Epithelial cell of esophagus (primary cell): ENCODE measurements around the gene BNC2.
A peak's percentile ranks its signal among the peaks of the same experiment; 100 is the strongest.
"Not testable (repeated sequence)": the region's sequence is repeated elsewhere in the genome, so short reads cannot be mapped to it uniquely, and the experiment has no call there.

Source experiments
- DNase-seq: peaks from one replicate; pipeline ENCODE4 v3.0.0; 2010; ENCODE audit warnings: low read depth
- H3K4me3 ChIP-seq: 2 replicates; pipeline ENCODE4 v1.5.1; 2011; ENCODE audit warnings: mild to moderate bottlenecking, low read length, control low read depth
- CTCF ChIP-seq: IDR thresholded peaks from 2 replicates; pipeline ENCODE4 v1.5.1; 2011; ENCODE audit warnings: low read depth, mild to moderate bottlenecking, low read length, control low read depth, inconsistent platforms; ENCODE audit not compliant: insufficient read depth; ENCODE audit errors: missing control alignments

The BNC2 gene

GRCh38 chr9:16540743-16541613 is 329.5 kb downstream of the BNC2 start:
- H3K4me3 ChIP-seq, result no peak overlapping the region
- DNase-seq, result no peak
- TF ChIP-seq CTCF, result no peak

GRCh38 chr9:16539626-16540025 is 330.8 kb downstream of the BNC2 start:
- DNase-seq, H3K4me3 ChIP-seq: not testable (repeated sequence)

- H3K4me3 ChIP-seq, result no peak overlapping the region
- DNase-seq, result peak; percentile 26
- no peak for TF ChIP-seq CTCF
These were observed 334.9 kb downstream of the BNC2 start for GRCh38 chr9:16535555-16535954.

- no peak overlapping the region for H3K4me3 ChIP-seq
- no peak for TF ChIP-seq CTCF
- DNase-seq, result peak; percentile 92
These were observed 337.6 kb downstream of the BNC2 start for GRCh38 chr9:16532681-16533450.

- no peak for DNase-seq
- no peak for TF ChIP-seq CTCF
- no peak overlapping the region for H3K4me3 ChIP-seq
These were observed 338.2 kb downstream of the BNC2 start for GRCh38 chr9:16532272-16532671.

- no peak for TF ChIP-seq CTCF
- no peak overlapping the region for H3K4me3 ChIP-seq
- DNase-seq, result peak; percentile 98
These were observed 339.5 kb downstream of the BNC2 start for GRCh38 chr9:16530669-16531642.

GRCh38 chr9:16527573-16527972 is 342.9 kb downstream of the BNC2 start:
- DNase-seq, result no peak
- TF ChIP-seq CTCF, result no peak
- no peak overlapping the region for H3K4me3 ChIP-seq
